ENCODE results near the gene RASGRF1.

RASGRF1 gene

GRCh38 chr15:79058260-79058850 lies 32.2 kb downstream of the RASGRF1 start (continued):
- TF ChIP-seq REPIN1 (tag by site-specific recombination; IDR thresholded peaks at IDR 0.05; ENCODE audit: low read depth), result no peak
- no peak for TF ChIP-seq ZNF19 (tag by site-specific recombination; IDR thresholded peaks at IDR 0.05; ENCODE audit: low read depth)
- no peak for TF ChIP-seq ZIC2 (tag by site-specific recombination; IDR thresholded peaks at IDR 0.05)
- no peak for TF ChIP-seq GLI4 (tag by site-specific recombination; IDR thresholded peaks at IDR 0.05)
- TF ChIP-seq ZNF777 (tag by site-specific recombination; IDR thresholded peaks at IDR 0.05; ENCODE audit: borderline replicate concordance), result no peak
- TF ChIP-seq ZNF26 (tag by site-specific recombination; IDR thresholded peaks at IDR 0.05), result no peak

GRCh38 chr15:79057050-79057449 lies 33.5 kb downstream of the RASGRF1 start:
- Histone ChIP-seq H3K4me3 (ENCODE audit: low read depth, low read length) (no peak overlapping the region), H3K36me3 (ENCODE audit: control insufficient read depth in 2 of 2, insufficient read depth in 1 of 2, low read length in 2 of 2) (no peaks in the 10 kb centered on the region), H3K4me1 (ENCODE audit: control insufficient read depth, insufficient read depth, low read length) (no peaks in the 10 kb centered on the region), H3K27ac (ENCODE audit: extremely low read depth, low read depth, low read length) (no peak overlapping the region), H3K9me3 (ENCODE audit: control insufficient read depth, insufficient read depth, low read depth, low read length) (no peaks in the 10 kb centered on the region)
- POLR2A ChIA-PET, result no interaction called here
- CTCF ChIA-PET, result interaction anchor here (0.5 to 1.6 kb wide), 3 partner anchors 128 to 618 kb away, joined by 3 to 4 read pairs (median 3); no protein-coding TSS in a partner anchor
- no peak for TF ChIP-seq ZNF558 (tag by site-specific recombination; IDR thresholded peaks at IDR 0.05)
- TF ChIP-seq ZNF785 (tag by site-specific recombination; IDR thresholded peaks at IDR 0.05), result no peak
- no peak for TF ChIP-seq ZNF670 (tag by site-specific recombination; IDR thresholded peaks at IDR 0.05; ENCODE audit: low read depth)
- no peak for TF ChIP-seq ZNF768 (tag by site-specific recombination; IDR thresholded peaks at IDR 0.05)
- TF ChIP-seq ZNF138 (tag by site-specific recombination; IDR thresholded peaks at IDR 0.05; ENCODE audit: borderline replicate concordance), result no peak
- no peak for TF ChIP-seq PATZ1 (tag by site-specific recombination; IDR thresholded peaks at IDR 0.05)
- TF ChIP-seq ZEB2 (tag by site-specific recombination; IDR thresholded peaks at IDR 0.05), result no peak
- TF ChIP-seq YY2 (tag by site-specific recombination; IDR thresholded peaks at IDR 0.05), result no peak
- no peak for TF ChIP-seq TRIM28 (IDR thresholded peaks at IDR 0.05; ENCODE audit: borderline replicate concordance, low read length)
- TF ChIP-seq ZNF37A (tag by site-specific recombination; IDR thresholded peaks at IDR 0.05), result no peak
- no peak for TF ChIP-seq ZFP37 (tag by site-specific recombination; IDR thresholded peaks at IDR 0.05)
- no peak for TF ChIP-seq ZNF677 (tag by site-specific recombination; IDR thresholded peaks at IDR 0.05)

GRCh38 chr15:79054350-79054749 lies 36.2 kb downstream of the RASGRF1 start:
- ChIA-PET POLR2A (no interaction called here), CTCF (interaction anchor here (1.6 kb wide), 1 partner anchor 26 kb away, joined by 3 read pairs; no protein-coding TSS in a partner anchor)
- TF ChIP-seq MEIS1 (CRISPR knock-in tag; IDR thresholded peaks at IDR 0.05; ENCODE audit: borderline replicate concordance) (no peak), ZNF157 (tag by site-specific recombination; IDR thresholded peaks at IDR 0.05) (no peak), ZNF549 (tag by site-specific recombination; IDR thresholded peaks at IDR 0.05) (no peak)

More at GRCh38 chr15:79054350-79054749, 36.2 kb downstream of the RASGRF1 start:
- H3K9me3 ChIP-seq (ENCODE audit: control insufficient read depth, insufficient read depth, low read depth, low read length), result no peaks in the 10 kb centered on the region
- H3K36me3 ChIP-seq (ENCODE audit: control insufficient read depth in 2 of 2, insufficient read depth in 1 of 2, low read length in 2 of 2), result no peaks in the 10 kb centered on the region
- no peak overlapping the region for H3K27ac ChIP-seq (ENCODE audit: extremely low read depth, low read depth, low read length)
- no peaks in the 10 kb centered on the region for H3K4me1 ChIP-seq (ENCODE audit: control insufficient read depth, insufficient read depth, low read length)
- H3K4me3 ChIP-seq (ENCODE audit: low read depth, low read length), result no peak overlapping the region

All from HEK293 (cell line).